ENCODE results near the gene FOXP1.

FOXP1 gene

GRCh38 chr3:71310359-71310979 lies 273.1 kb downstream of the FOXP1 start:
- DNase-seq (ENCODE audit: low read depth in 2 of 2): peak; percentile 55 to 57
- peak; percentile 24 for TF ChIP-seq CTCF (IDR thresholded peaks at IDR 0.05; ENCODE audit: low read depth, low read length)
- no peak overlapping the region for H3K4me3 ChIP-seq (replicated peaks in 1 of 2; ENCODE audit: low read depth in 2 of 2, low read length in 2 of 2)

- no peak for TF ChIP-seq CTCF (IDR thresholded peaks at IDR 0.05; ENCODE audit: low read depth, low read length)
- no peak overlapping the region for H3K4me3 ChIP-seq (replicated peaks in 1 of 2; ENCODE audit: low read depth in 2 of 2, low read length in 2 of 2)
- peak in 1 of 2 donors; percentile 48 for DNase-seq (ENCODE audit: low read depth in 2 of 2)
These were observed 273.6 kb downstream of the FOXP1 start for GRCh38 chr3:71309886-71310285.

GRCh38 chr3:71309342-71309741 lies 274.2 kb downstream of the FOXP1 start:
- no peak overlapping the region for H3K4me3 ChIP-seq (replicated peaks in 1 of 2; ENCODE audit: low read depth in 2 of 2, low read length in 2 of 2)
- TF ChIP-seq CTCF (IDR thresholded peaks at IDR 0.05; ENCODE audit: low read depth, low read length): no peak
- DNase-seq (ENCODE audit: low read depth in 2 of 2): no peak

GRCh38 chr3:71308836-71309235 lies 274.7 kb downstream of the FOXP1 start:
- no peak overlapping the region for H3K4me3 ChIP-seq (replicated peaks in 1 of 2; ENCODE audit: low read depth in 2 of 2, low read length in 2 of 2)
- no peak for DNase-seq (ENCODE audit: low read depth in 2 of 2)
- TF ChIP-seq CTCF (IDR thresholded peaks at IDR 0.05; ENCODE audit: low read depth, low read length): no peak

GRCh38 chr3:71307991-71308697 lies 275.4 kb downstream of the FOXP1 start:
- peak; percentile 18 for DNase-seq (ENCODE audit: low read depth in 2 of 2)
- H3K4me3 ChIP-seq (replicated peaks in 1 of 2; ENCODE audit: low read depth in 2 of 2, low read length in 2 of 2): no peak overlapping the region
- TF ChIP-seq CTCF (IDR thresholded peaks at IDR 0.05; ENCODE audit: low read depth, low read length): no peak

GRCh38 chr3:71305231-71306206 lies 278.0 kb downstream of the FOXP1 start:
- H3K4me3 ChIP-seq (replicated peaks in 1 of 2; ENCODE audit: low read depth in 2 of 2, low read length in 2 of 2): peak overlapping the region in 1 of 2 donors; percentile 15
- peak; percentile 22 to 24 for DNase-seq (ENCODE audit: low read depth in 2 of 2)
- TF ChIP-seq CTCF (IDR thresholded peaks at IDR 0.05; ENCODE audit: low read depth, low read length): no peak

All from cardiac fibroblast (primary cell).